ENCODE results near the gene ZCCHC8.

DNA sequence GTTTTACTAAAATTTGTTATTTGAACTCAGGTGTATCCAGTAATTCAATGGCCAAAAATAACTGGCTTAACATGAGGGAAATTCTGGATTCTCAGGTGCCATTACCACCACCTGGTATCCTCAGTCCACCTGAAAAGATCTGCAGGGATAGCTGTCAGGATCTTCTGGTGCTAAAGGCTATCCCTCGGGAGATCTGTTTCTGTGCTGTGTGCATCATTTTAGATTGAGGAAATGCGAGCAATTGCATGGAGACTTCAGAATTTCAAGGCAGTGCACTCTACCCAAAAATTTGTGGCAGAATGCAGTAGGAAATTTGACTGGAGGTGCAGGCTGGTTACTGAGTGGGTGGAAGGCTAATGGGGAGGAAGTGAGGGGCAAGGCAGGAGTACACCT lies 26.4 kb downstream of the ZCCHC8 start:
- TF ChIP-seq POLR2A (IDR thresholded peaks at IDR 0.05; ENCODE audit: low read depth, low read length), result no peak
- TF ChIP-seq, protein P1, sequence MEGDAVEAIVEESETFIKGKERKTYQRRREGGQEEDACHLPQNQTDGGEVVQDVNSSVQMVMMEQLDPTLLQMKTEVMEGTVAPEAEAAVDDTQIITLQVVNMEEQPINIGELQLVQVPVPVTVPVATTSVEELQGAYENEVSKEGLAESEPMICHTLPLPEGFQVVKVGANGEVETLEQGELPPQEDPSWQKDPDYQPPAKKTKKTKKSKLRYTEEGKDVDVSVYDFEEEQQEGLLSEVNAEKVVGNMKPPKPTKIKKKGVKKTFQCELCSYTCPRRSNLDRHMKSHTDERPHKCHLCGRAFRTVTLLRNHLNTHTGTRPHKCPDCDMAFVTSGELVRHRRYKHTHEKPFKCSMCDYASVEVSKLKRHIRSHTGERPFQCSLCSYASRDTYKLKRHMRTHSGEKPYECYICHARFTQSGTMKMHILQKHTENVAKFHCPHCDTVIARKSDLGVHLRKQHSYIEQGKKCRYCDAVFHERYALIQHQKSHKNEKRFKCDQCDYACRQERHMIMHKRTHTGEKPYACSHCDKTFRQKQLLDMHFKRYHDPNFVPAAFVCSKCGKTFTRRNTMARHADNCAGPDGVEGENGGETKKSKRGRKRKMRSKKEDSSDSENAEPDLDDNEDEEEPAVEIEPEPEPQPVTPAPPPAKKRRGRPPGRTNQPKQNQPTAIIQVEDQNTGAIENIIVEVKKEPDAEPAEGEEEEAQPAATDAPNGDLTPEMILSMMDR (conservative IDR thresholded peaks at IDR 0.05; ENCODE audit: low read depth, low read length), result no peak
- TF ChIP-seq BHLHE40 (IDR thresholded peaks at IDR 0.05; ENCODE audit: low read depth, low read length), result no peak
- no peak for TF ChIP-seq RFX5 (IDR thresholded peaks at IDR 0.05; ENCODE audit: low read depth, low read length)
- TF ChIP-seq MAZ (IDR thresholded peaks at IDR 0.05; ENCODE audit: borderline replicate concordance, low read depth, low read length), result no peak
- TF ChIP-seq CEBPB (IDR thresholded peaks at IDR 0.05; ENCODE audit: low read depth, low read length), result no peak
- no peak for TF ChIP-seq RAD21 (IDR thresholded peaks at IDR 0.05; ENCODE audit: low read length)
- no peak for TF ChIP-seq USF2 (IDR thresholded peaks at IDR 0.05; ENCODE audit: low read depth, low read length)
- no peak for TF ChIP-seq CHD1 (IDR thresholded peaks at IDR 0.05; ENCODE audit: low read depth, low read length)

Measured in IMR-90 (cell line).